Testis (tissue), 2 donors: ENCODE data around the gene RBFOX1.

Source experiments
- POLR2A ChIP-seq: fragments of 450-650 bp; IDR thresholded peaks from one replicate; pipeline ENCODE4 v1.6.1; 2017; ENCODE audit warnings: antibody characterized with exemption, mild to moderate bottlenecking, moderate library complexity
- TF ChIP-seq, protein P1 (sequence below), 3 experiments: fragments of 450-650 bp in 2 of 3; fragments of 200-600 bp in 1 of 3; sonication (generic) in 1 of 3; IDR thresholded peaks; one replicate each; pipeline ENCODE4 v1.5.1; 2016 to 2019; ENCODE audit warnings: antibody characterized with exemption in 3 of 3, mild to moderate bottlenecking in 2 of 3, moderate library complexity in 1 of 3

DNA sequence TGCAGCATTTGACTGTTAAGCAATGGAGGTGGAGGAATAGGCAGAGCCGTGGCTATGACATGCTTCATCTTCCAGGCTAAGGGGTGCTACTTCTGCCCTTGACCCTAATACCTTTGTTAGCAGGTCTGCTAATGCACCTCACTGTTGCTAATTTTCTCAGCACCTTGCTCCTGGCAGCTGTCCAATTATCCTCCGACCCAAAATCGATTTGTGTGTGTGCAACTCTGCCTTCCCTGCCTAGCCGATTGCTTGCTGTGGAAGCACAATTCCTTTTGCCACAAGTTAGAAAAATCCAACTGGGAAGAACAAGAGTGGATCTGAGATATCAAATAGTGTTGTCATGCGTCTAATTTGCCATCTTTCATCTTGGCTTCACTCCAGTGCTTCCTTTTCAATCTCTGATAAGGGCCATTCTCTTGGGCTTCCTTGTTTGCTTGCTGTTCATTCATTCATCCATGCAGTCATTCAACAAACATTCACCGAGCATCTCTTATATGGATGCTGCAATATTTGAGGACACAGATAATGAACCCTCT lies 422.8 kb downstream of the RBFOX1 start:
- TF ChIP-seq, protein P1, sequence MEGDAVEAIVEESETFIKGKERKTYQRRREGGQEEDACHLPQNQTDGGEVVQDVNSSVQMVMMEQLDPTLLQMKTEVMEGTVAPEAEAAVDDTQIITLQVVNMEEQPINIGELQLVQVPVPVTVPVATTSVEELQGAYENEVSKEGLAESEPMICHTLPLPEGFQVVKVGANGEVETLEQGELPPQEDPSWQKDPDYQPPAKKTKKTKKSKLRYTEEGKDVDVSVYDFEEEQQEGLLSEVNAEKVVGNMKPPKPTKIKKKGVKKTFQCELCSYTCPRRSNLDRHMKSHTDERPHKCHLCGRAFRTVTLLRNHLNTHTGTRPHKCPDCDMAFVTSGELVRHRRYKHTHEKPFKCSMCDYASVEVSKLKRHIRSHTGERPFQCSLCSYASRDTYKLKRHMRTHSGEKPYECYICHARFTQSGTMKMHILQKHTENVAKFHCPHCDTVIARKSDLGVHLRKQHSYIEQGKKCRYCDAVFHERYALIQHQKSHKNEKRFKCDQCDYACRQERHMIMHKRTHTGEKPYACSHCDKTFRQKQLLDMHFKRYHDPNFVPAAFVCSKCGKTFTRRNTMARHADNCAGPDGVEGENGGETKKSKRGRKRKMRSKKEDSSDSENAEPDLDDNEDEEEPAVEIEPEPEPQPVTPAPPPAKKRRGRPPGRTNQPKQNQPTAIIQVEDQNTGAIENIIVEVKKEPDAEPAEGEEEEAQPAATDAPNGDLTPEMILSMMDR (IDR thresholded peaks at IDR 0.05), result no peak
- no peak for TF ChIP-seq POLR2A
